ENCODE measurements around the gene XXYLT1.

Gene XXYLT1

GRCh38 chr3:195031574-195032003, 239.4 kb downstream of the XXYLT1 start:
- POLR2A ChIA-PET, result no interaction called here
- no peak overlapping the region for H3K4me3 ChIP-seq (ENCODE audit: low read depth, low read length)
- DNase-seq (ENCODE audit: low read depth, low spot score), result no peak
- CTCF ChIA-PET, result interaction anchor here (0.8 to 1.5 kb wide), 3 partner anchors 12 to 75 kb away, joined by 3 to 4 read pairs (median 3); no protein-coding TSS in a partner anchor
- TF ChIP-seq CTCF (IDR thresholded peaks at IDR 0.05; ENCODE audit: insufficient read depth, low read length, missing control alignments), result no peak

GRCh38 chr3:195030791-195031321, 240.1 kb downstream of the XXYLT1 start:
- no peak overlapping the region for H3K4me3 ChIP-seq (ENCODE audit: low read depth, low read length)
- no peak for DNase-seq (ENCODE audit: low read depth, low spot score)
- ChIA-PET POLR2A (no interaction called here), CTCF (interaction anchor here (1.0 to 1.5 kb wide), 3 partner anchors 11 to 76 kb away, joined by 3 to 4 read pairs (median 3); no protein-coding TSS in a partner anchor)
- no peak for TF ChIP-seq CTCF (IDR thresholded peaks at IDR 0.05; ENCODE audit: insufficient read depth, low read length, missing control alignments)

- no peak overlapping the region for H3K4me3 ChIP-seq (ENCODE audit: low read depth, low read length)
- ChIA-PET CTCF (no interaction called here), POLR2A (no interaction called here)
- no peak for TF ChIP-seq CTCF (IDR thresholded peaks at IDR 0.05; ENCODE audit: insufficient read depth, low read length, missing control alignments)
- DNase-seq (ENCODE audit: low read depth, low spot score), result no peak
Observed at GRCh38 chr3:195028877-195029606, 241.9 kb downstream of the XXYLT1 start.

GRCh38 chr3:195025884-195026200, 245.1 kb downstream of the XXYLT1 start:
- ChIA-PET CTCF (interaction anchor here (1.7 kb wide), 1 partner anchor 338 kb away, joined by 3 read pairs; no protein-coding TSS in a partner anchor), POLR2A (no interaction called here)
- DNase-seq (ENCODE audit: low read depth, low spot score), result no peak
- TF ChIP-seq CTCF (IDR thresholded peaks at IDR 0.05; ENCODE audit: insufficient read depth, low read length, missing control alignments), result no peak
- H3K4me3 ChIP-seq (ENCODE audit: low read depth, low read length), result no peak overlapping the region

GRCh38 chr3:195025056-195025883, 245.7 kb downstream of the XXYLT1 start:
- DNase-seq (ENCODE audit: low read depth, low spot score), result no peak
- no peak overlapping the region for H3K4me3 ChIP-seq (ENCODE audit: low read depth, low read length)
- TF ChIP-seq CTCF (IDR thresholded peaks at IDR 0.05; ENCODE audit: insufficient read depth, low read length, missing control alignments), result no peak
- CTCF ChIA-PET, result interaction anchor here (1.7 kb wide), 1 partner anchor 338 kb away, joined by 3 read pairs; no protein-coding TSS in a partner anchor
- POLR2A ChIA-PET, result no interaction called here

GRCh38 chr3:195023989-195024388, 247.0 kb downstream of the XXYLT1 start:
- ChIA-PET CTCF (no interaction called here), POLR2A (no interaction called here)
- H3K4me3 ChIP-seq (ENCODE audit: low read depth, low read length), result no peak overlapping the region
- no peak for DNase-seq (ENCODE audit: low read depth, low spot score)
- TF ChIP-seq CTCF (IDR thresholded peaks at IDR 0.05; ENCODE audit: insufficient read depth, low read length, missing control alignments), result no peak

Measured in AG04449 (cell line).